Measurements from ENCODE around the gene TEX261.
"Not testable (repeated sequence)": the region's sequence is repeated elsewhere in the genome, so short reads cannot be mapped to it uniquely, and the experiment has no call there.

The TEX261 gene

DNA sequence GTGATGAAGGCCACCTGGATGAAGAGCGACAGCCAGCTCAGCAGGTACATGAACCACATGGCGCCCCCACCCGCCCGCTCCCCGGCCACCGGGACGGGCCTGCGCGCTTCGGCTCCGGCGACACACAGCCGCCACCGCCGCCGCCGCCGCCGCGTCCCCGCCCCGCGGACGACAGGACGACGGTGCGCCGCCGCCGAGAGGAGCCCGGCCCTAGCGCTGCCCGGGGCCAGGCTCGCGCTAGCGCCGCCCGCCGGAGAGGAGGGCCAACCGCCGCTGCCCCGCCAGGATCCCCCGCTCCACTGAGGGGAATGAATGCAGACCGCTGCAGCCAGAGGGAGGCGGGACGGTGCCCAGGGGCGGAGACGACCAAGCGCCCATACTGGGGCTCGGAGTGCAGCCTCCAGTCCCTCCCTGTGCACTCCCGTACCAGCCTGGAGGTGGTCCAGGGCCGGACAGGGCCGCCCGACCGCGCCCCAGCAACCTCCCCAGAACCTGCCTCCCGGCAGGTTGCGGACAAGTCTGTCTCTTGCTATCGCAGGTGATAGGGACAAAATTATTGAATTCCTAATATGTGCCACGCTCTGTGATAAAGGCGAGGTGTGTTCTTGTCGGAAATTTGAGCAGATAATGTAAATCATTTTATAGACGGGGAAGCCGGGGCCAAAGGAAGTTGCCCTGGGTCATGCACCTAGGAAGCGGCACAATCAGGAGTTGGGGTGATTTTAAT is at the start of gene TEX261:
TSS of gene TEX261 (minus strand) at position 175 of the 727 bp plus-strand sequence. CDS start at position 59, 116 bp downstream.
- DNase-seq = peak; percentile 91

DNA sequence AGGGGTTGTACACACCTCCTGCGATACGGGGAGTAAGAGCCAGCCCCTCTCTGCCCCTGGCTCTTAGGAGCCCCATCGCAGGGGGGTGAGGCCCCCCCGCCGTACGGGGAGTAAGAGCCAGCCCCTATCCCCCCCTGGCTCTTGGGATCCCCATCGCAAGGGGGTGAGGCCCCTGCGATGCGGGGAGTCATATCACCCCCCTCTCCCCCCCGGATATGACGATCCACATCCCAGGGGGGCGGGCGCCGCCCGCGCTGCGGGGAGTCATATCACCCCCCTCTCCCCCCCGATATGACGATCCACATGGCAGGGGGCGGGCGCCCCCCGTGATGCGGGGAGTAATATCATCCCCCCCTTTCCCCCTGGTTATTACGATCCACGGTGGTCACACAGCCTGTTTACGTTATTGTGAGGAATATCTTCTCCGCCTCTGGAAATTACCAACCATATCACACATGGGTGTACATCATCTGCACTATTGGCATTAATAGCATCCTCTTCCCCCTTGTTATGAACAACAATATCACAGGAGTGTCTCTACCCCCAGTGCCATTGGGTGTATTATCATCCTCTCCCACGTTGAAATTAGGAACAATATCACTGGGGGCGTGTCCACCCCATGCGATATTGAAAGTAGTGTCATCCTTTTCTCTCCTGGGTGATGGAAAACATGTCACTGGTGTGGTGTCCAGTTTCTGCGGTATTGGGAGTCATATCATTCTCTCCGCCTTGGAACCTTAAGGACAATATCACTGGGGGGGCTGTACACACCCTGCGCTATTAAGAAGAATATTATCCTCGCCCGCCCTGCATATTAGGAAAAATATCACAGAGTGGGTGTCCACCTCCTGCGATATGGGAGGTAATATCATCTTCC is 49.1 kb upstream of the TEX261 start:
- no peak for DNase-seq

DNA sequence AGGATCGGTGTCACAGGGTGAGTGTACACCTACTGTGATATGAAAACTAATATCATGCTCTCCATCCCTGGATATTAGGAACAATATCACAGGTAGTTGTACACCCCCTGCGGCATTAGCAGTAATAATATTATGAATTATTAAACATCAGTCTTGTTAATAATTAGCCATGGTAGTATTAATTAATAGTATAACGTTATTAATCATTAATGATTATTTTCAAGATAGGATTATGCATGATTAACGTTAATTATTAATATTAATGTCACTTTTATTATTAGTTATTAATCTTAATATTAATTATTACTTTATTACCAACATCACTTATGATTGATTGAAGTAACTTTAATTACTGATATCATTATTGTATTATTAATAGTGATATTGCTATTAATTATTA is 47.6 kb upstream of the TEX261 start:
- no peak for DNase-seq

DNA sequence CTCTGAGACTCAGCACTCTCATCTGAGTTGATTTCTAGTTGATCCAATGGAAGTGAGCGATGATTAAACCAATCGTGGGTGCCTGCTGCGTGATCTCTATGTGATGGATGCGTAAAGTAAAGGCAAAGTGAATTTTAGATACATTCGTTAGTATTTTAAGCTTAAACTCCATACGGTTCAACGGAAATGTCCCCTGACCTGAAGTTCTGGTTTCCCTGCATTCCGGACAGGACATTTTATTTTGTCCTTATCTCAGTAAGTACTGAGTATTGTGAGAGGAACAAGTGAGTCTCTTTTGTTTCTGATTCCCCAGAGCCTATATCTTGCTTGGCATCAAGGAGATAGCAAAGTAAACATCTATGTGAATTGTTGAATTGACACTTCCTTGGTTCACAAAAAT is 41.6 kb upstream of the TEX261 start:
- not testable (repeated sequence) for DNase-seq

DNA sequence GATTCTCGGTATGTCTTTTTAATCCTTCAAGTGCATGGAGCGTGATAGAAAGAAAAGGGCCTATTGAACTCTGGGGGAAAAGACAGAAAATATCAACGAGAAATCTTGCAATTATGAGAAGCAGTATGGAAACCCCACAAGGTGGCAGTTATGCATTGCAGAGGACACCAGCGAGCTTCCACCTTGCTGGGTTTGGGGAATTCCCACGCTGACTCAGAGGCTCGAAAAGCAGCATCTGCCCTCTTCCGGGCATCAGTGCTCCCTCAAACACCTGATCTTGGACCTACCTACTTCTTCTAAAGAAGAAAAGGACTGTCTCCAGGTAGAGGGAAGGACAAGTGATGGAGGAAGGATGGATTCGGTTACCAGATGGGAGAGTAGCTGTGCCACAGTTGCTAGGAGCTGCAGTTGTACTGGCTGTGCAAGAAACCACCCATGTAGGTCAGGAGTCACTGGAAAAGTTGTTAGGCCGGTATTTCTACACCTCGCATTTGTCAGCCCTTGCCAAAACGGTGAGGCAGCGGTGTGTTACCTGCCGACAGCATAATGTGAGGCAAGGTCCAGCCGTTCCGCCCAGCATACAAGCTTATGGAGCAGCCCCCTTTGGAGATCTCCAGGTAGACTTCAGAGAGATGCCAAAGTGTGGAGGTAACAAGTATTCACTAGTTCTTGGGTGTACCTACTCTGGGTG is 29.0 kb upstream of the TEX261 start:
- peak; percentile 70 for DNase-seq

DNA sequence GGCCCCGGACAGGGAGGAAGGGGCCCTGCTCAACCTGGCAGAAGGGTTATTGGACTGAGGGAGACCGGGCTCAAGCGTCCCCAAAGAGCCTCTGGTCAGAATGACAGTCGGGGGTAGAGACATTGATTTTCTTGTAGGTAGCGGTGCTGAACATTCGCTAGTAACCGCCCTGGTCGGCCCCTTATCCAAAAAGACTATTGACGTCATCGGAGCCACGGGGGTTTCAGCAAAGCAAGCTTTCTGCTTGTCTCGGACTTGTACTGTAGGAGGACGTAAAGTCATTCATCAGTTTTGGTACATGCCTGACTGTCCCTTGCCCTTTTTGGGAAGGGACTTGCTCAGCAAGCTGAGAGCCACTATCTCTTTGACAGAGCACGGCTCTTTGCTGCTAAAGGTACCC is 26.7 kb upstream of the TEX261 start:
- DNase-seq = not testable (repeated sequence)

DNA sequence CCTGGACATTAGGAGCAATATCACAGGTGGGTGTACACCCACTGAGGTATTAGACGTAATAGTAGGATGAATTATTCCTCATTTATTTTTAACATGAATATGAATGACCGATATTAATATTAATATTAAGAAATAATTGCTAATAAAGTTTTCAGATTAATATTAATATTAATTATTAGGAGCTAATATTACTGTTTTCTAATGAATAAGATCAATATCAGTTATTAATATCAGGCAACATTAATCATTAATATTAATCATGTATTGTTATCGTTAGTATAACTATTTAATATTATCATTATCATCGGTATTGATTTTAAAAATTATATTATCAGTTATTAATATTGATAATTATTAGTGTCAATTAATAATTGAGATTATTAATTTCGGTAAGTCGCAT is 25.3 kb upstream of the TEX261 start:
- not testable (repeated sequence) for DNase-seq

DNA sequence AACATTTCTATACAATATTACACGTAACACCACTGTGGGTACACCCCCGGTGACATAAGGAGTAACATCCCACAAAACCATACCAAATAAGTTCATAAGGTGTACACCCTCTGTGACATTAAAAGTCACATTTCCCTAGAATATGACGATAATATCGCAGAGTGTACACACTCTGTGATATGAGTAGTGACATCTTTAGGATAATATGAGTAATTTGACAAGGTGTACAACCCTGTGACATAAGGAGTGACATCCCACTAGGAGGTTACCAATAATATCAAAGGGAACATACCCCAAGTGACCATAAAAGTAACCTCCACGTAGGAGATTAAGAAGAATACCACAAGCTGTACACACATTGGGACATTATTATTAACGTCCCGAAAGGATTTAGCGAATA is 24.0 kb upstream of the TEX261 start:
- no peak for DNase-seq

DNA sequence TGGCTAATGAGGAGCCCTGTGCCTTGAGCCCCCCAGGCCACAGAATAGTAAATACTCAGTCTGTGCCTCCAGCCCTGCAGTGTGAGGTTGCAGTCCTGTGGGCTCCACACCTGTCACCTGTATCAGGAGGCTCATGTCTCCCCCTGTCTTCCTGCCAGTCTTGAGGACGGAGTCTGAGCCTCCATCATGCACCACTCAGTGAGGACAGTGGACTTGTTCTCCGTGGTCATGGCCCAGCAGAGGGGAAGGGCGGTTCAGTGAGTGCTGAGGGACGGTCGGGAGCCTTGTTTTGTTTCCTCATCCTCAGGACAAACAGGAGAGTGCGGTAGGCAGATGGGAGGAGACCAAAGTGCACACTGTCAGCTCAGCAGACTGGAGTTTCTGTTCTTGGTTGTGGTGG is 17.1 kb upstream of the TEX261 start:
- not testable (repeated sequence) for DNase-seq

DNA sequence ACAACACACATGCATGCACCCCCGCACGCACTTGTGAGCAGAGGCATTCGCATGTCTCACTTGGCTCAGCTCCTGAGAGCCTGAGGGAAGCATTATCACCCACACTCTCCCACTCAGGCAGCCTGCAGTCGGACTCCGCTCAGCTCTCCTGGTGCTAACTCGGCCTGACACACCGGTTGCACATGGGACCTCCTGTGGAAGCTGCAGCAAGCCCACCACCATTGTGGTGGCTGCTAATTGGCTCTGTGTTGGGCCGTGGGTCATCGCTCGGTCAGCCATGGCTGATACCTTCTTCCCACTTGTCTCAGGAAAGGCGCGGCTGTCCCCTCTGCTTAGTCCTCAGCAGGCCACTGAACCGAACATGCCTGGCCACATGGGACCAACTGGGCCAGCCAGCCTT is 13.7 kb upstream of the TEX261 start:
- no peak for DNase-seq

DNA sequence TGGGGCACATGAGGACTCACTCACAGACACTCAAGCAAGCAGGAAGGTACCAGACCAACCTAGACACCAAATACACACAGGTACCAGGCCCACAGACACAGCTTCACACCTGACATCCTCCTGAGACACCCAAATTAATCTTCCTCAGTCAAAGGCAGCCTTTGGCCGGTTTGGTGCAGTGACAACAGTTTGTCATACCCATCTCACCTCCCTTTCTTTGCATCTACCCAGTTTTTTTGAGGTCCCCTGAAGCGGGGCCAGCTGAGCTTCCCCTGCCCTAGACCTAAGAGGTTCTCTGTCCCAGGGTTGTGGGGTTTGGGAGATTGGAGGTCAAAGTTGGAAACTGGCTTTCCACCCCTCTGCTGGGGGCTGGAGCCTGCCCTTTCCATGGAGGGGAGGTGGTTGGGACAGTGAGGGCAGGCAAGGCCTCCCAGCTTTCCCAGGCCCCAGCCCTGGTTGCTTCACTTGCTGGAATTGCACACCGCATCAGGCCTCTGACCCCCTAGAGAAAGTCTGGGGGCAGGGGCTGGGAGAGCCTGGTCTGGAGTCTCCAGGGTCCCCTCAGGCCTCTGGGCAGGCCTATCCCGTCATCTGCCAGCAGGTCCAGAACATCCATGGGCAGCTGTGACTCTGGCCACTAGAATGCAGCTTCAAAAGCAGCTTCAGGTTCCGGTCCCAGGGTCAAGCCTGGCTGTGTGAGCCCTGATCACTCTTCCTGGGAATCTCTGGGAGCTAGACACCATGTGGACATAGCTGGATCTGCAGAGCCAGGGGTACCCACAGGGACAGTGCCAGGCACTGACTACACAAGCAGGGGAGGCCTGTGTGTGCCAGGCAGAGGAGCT is 12.5 kb upstream of the TEX261 start:
- DNase-seq = no peak

DNA sequence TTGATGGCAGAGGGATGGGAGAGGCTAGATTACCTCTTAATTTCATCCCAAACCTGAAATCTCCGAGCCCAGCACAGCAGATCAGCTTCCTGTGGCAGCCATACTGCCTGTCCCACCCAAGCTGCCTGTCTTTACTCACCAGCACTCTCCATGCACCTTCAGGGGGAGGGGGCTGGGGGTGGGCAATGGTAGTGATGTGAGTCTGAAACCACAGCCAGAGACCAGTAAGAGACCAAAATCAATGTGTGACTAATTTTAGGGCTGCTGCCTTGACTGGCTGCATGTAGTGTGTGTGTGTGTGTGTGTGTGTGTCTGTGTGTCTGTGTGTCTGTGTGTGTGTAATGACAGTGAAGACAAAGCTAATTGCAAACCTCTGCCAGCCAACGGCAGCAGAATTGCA is 11.7 kb upstream of the TEX261 start:
- DNase-seq = no peak

DNA sequence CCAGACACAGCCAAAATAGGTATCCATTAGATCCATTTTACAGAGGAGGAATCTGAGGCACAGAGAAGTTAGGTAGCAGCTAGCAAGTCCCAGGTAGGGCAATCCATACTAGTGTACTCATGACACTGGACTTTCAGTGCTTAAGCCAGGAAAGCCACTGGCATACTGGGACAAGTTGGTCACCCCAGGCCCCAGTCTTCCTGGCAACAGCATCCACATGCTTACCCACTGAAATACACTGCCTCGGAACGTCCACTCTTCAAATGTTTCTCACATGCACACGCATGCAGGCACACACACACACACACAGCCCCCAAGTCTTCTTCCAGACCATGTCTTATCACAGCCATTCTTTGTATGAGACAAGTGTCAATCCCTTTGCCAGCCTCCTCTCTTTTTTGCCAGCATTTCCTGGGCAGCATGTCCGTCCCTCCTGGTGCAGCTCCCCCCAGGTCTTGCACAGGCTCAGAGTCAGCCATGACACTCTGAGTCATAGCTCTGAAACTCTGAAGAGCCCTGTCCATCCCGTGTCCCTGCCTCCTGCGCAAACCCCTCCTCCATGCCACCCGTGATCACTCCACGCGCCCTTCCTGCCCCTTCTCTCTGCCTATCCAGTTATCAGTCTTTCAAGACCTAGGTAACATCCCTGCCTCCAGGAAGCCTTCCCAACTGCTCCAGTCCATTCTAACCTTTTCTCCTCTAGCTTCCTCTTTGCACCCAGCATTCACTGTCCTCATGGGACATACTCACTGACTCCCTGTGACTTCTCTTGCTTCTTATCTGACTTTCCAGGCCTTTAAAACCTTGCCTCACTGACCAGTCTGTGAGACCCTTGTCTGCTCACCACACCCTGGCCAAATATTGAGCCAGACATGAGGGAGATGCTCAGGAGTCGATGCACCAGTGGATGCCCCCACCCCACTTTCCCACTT is 10.9 kb upstream of the TEX261 start:
- DNase-seq = no peak

DNA sequence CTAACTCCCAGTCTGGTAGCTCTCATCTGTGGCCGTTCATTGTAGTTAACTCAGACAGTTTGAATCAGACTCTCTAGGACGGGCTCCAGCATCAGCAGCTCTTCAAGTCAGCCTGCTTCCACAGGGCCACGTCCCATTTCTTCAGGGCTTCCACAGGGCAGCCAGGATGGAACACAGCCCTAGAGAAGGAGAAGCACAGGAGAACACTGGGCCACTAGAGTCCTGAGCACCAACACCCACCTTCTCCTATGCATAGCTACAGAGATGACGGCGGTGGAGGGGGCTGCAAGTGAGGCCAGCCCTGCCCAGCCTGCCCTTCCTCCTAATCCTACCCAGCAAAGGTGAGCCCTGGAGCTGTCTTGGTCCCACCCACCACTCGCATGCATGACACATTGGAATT is 10.2 kb upstream of the TEX261 start:
- DNase-seq = no peak

DNA sequence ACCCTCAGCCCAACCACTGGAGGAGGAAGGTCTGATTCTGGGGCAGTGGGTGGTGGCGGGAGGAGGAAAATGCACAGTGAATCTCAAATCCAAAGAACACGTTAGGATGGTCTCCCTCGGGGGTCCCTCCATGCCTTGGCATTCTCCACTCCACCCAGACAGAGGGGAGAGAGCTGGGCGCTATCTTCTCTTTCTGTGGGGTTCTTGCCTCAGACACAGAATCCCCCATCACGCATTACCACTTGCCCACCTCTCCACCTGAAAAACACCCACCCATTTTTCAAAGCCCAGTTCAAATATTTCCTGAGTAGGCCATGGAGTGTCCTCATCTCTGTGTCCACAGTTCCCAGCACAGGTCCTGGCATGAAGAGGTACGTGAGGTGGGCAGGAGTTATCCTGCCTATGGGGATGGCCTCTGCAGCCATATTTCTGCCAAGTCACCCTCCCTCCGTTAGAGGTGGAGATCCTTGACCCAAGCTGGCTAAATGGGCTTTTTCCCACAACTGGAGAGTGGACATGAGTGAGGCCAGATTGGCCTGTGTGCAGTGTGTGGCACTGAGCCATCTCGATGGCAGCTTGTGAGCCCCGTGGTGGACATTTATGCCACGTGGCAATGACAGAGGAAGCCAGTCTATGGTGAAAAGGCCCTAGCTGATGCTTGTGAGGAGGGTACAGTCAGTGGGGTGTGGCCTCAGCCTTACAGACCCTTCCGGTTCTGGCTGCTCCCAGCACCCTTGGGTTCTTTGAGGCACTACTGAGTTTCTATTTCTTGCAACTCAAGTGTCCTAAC is 9.5 kb upstream of the TEX261 start:
- DNase-seq = no peak

DNA sequence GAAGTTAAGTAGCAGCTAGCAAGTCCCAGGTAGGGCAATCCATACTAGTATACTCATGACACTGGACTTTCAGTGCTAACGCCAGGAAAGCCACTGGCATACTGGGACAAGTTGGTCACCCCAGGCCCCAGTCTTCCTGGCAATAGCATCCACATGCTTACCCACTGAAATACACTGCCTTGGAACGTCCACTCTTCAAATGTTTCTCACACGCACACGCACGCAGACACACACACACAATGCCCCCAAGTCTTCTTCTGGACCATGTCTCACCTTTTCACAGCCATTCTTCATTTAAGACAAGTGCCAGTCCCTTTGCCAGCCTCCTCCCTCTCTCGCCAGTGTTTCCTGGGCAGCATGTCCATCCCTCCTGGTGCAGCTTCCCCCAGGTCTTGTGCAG is 8.7 kb upstream of the TEX261 start:
- DNase-seq = no peak

DNA sequence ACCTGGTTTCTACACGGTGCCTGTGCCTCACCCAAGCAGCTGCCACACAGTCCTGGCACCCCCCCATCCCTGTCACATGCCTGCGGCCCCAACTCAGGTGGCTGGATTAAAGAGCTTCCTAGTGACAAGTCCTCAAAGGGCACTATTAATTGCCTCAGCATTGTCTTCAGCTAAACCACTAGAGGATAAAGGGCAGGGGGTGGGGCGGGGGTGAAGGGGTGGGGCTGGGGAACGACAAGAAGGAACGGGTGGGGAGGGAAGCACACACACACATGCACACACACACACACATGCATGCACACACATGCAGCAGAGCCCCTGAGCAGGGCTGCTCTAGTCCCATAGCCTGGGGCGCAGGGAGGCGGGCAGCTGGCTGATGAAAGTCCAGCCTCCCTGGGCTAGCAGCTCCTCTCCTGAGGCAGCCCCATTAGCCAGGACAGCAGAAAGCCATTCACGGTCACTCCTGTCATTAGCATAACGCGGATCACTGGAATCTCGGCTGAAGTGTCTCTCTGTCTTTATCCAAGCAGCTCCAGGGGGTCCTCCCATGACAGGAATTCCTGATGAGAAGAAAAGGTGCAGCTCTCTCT is 7.4 kb upstream of the TEX261 start:
- DNase-seq = no peak

DNA sequence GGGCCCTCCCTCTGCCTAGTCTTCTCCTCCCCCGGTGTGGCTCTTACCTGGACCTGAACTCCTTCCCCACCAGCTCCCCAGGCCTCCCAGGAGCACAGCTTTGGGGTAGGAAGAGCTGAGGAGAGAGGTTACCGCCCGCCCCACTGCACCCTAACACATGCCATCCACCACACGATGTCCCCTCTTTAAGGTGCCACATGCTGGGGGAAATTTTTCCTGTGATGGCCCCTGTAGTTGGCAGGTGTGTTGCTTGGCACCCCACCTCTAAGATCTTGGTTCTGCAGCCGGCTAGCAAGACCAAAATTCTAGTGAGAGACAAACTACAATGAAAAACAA is 6.9 kb upstream of the TEX261 start:
- no peak for DNase-seq

DNA sequence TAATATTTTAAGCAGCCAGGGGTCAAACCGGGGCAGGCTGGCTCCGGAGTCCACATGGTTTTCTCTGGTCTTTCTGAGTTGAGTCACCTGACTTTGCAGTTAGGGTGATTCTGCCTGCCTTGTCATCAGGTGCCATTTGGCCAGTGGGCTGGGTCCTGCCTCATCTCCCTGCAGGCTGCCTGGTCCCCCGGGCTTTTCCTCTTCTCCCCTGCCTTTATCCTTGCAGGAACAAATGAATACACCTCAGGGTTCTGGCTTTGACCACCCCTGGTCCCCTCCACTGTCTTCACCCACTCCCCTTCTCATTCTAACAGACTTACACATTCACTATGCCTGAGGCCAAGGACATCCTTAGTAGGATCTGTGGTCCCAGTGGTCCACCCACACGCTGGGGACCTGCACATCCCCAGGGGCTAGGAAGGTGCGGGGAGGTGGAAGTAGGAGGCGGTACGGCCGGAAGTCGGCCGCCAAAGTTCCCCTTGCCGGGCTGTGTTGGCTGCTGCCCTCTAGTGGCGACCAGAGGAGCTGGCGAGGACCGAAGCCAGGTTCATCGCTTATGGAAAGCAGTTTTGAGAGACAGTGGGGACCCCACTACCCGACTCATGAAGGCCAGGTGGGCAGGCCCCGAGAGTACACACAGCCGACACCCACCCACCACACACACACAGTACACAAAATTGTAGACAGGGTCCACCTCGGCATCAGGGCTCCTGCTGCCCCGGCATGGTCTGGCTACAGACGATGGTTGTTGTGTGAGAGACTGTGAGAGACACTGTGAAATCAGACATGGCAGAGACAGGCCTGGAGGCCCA is 6.3 kb upstream of the TEX261 start:
- peak; percentile 81 for DNase-seq

Measured in activated CD8-positive, alpha-beta memory T cell treated with anti-CD3 and anti-CD28 coated beads, Interleukin-2, amount 50 U/mL, for 4 hours (primary cell).